ENCODE data around the gene ASPHD2. TPM values are rescaled to one million over a fixed set of nuclear protein-coding genes. Genes with fewer than 3 reads are reported as not detected.

Gene ASPHD2
- total and polyA plus RNA-seq, 10 of the 15 experiments (the other 5 are each of a cell fraction or from before 2014, with no cell fraction given) = 1.6 to 10.6 (median 5.2) TPM

DNA sequence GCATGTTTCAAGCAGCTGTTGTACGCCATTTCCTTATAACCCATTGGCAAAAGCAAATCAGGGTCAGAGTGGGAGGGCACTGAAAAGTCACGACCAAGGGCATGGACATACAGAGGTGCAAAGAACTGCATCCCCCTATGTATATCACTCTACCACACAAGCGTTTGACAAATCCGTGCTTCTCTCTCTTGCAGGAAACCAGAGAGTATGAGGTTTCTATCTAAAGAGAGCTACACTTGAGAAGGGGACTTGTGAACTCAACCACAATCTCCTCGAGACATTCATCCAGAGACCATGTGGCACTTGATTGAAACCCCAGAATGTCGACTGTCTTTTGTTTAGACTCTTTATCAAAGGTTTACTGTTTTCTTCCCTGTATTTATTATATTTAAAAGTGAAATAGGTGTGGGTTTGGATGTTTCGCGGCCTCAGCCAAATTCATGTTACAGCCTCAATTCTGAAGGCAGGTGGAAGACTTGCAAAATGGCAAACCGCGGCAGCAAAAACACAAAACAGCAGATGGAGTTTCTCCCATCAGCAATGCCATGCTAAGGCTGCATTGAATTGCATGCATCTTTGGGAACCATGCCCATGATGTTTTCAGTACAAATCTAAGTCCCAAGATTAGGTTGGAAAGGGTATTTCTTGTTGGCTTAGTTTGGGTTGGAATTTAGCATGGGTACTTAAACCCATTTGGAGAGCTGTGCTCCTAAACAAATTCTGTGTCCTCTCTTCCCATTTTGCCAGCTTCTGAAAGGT is 48.8 kb upstream of the ASPHD2 start:
- FAIRE-seq (no peak), ATAC-seq (no peak), DNase-seq (ENCODE audit: low read depth, low spot score) (no peak)
- Histone ChIP-seq H3K27me3 (replicated peaks in 1 of 2; ENCODE audit: control insufficient read depth in 2 of 2, insufficient read depth in 2 of 2, low read length in 1 of 2) (peaks cover 3 to 9% of the 10 kb centered on the region in 2 experiments), H4K20me1 (ENCODE audit: control insufficient read depth, insufficient read depth) (no peaks in the 10 kb centered on the region), H3K27ac (ENCODE audit: control insufficient read depth, insufficient read depth) (no peak overlapping the region), H3K9me3 (replicated peaks; ENCODE audit: control insufficient read depth, insufficient read depth, low read length) (no peaks in the 10 kb centered on the region; the same call in 2 of the 3 replicates), H3K36me3 (ENCODE audit: control insufficient read depth in 2 of 2, insufficient read depth in 2 of 2, low read length in 1 of 2) (no peaks in the 10 kb centered on the region), H3K4me2 (ENCODE audit: control insufficient read depth, insufficient read depth) (no peak overlapping the region), H3K9ac (ENCODE audit: control insufficient read depth, insufficient read depth, low read length) (no peak overlapping the region), H2AFZ (ENCODE audit: control insufficient read depth, low read depth, low read length) (no peak overlapping the region), H3K79me2 (ENCODE audit: control insufficient read depth, insufficient read depth, low read length) (no peaks in the 10 kb centered on the region), H3K4me1 (ENCODE audit: control insufficient read depth, insufficient read depth, low read length) (no peaks in the 10 kb centered on the region), H3K4me3 (no peak overlapping the region)
- ChIA-PET POLR2A (no interaction called here), SMC1A (ENCODE audit: uncharacterized antibody, unreplicated experiment) (interaction anchor here (0.6 to 2.5 kb wide), 3 partner anchors 9 to 80 kb away, joined by 3 to 6 read pairs (median 3); no protein-coding TSS in a partner anchor), RAD21 (ENCODE audit: unreplicated experiment) (no interaction called here), CTCF (interaction anchor here (1.3 to 2.8 kb wide), 3 partner anchors 13 to 82 kb away, joined by 3 to 12 read pairs (median 5); no protein-coding TSS in a partner anchor)
- no TSS peak for BruUV-seq (replicated peaks)
- 48% methylated on average over 10 of the region's 10 CpGs for WGBS (ENCODE audit: insufficient coverage, insufficient replicate concordance, low lambda C conversion rate, missing lambda C conversion rate)
- intact Hi-C loops (cut with micrococcal nuclease; ENCODE audit: unreplicated experiment) = no loop called here
- TF ChIP-seq RUNX3 (IDR thresholded peaks at IDR 0.05; ENCODE audit: low read length) (0 out of 2 replicates have a peak, but pooled peaks have one; percentile 18), PAX5 (IDR thresholded peaks at IDR 0.05; ENCODE audit: borderline replicate concordance, low read depth, low read length) (no peak), NFXL1 (IDR thresholded peaks at IDR 0.05; ENCODE audit: borderline replicate concordance) (no peak)
- in situ Hi-C loops (cut with MboI) = no loop called here

DNA sequence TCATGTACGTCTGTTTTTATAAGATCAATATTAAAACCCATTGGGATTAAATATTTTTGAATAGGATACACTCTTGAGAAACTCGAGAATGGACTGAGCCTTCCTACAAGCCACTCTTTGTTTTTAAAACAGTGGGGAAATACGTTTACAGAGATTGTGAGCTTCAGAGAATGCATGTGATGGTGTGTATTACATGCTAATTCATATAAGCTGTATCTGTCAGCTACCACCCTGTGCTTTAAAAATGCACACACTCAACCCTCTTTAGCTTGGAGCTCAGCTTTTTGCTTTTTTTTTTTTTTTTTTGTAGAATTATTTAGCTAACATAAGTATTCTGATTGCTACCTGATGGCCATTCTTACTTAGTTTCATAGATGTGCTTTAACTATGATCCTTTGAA is 46.3 kb upstream of the ASPHD2 start:
- Histone ChIP-seq H3K36me3 (ENCODE audit: control insufficient read depth in 2 of 2, insufficient read depth in 2 of 2, low read length in 1 of 2) (no peaks in the 10 kb centered on the region), H3K4me3 (no peak overlapping the region), H3K9ac (ENCODE audit: control insufficient read depth, insufficient read depth, low read length) (no peak overlapping the region), H3K9me3 (replicated peaks; ENCODE audit: control insufficient read depth, insufficient read depth, low read length) (no peaks in the 10 kb centered on the region; the same call in 2 of the 3 replicates), H3K4me2 (ENCODE audit: control insufficient read depth, insufficient read depth) (no peak overlapping the region), H2AFZ (ENCODE audit: control insufficient read depth, low read depth, low read length) (no peak overlapping the region), H3K4me1 (ENCODE audit: control insufficient read depth, insufficient read depth, low read length) (no peaks in the 10 kb centered on the region), H4K20me1 (ENCODE audit: control insufficient read depth, insufficient read depth) (no peaks in the 10 kb centered on the region), H3K79me2 (ENCODE audit: control insufficient read depth, insufficient read depth, low read length) (no peaks in the 10 kb centered on the region), H3K27me3 (replicated peaks in 1 of 2; ENCODE audit: control insufficient read depth in 2 of 2, insufficient read depth in 2 of 2, low read length in 1 of 2) (peaks cover 3 to 9% of the 10 kb centered on the region in 2 experiments), H3K27ac (ENCODE audit: control insufficient read depth, insufficient read depth) (no peak overlapping the region)
- no TSS peak for BruUV-seq (replicated peaks)
- ATAC-seq (no peak), DNase-seq (ENCODE audit: low read depth, low spot score) (no peak), FAIRE-seq (no peak)
- in situ Hi-C loops (cut with MboI) (no loop called here), intact Hi-C loops (cut with micrococcal nuclease; ENCODE audit: unreplicated experiment) (no loop called here)
- ChIA-PET POLR2A (interaction anchor here (0.7 kb wide), 1 partner anchor 576 kb away, joined by 4 read pairs; no protein-coding TSS in a partner anchor), CTCF (interaction anchor here (0.6 to 4.0 kb wide), 6 partner anchors 16 to 1223 kb away, joined by 3 to 31 read pairs (median 4); no protein-coding TSS in a partner anchor), RAD21 (ENCODE audit: unreplicated experiment) (interaction anchor here (0.8 kb wide), 1 partner anchor 100 kb away, joined by 3 read pairs; no protein-coding TSS in a partner anchor), SMC1A (ENCODE audit: uncharacterized antibody, unreplicated experiment) (interaction anchor here (1.3 to 1.7 kb wide), 3 partner anchors 8 to 77 kb away, joined by 3 to 4 read pairs (median 4); no protein-coding TSS in a partner anchor)
- 0% methylated on average over 3 of the region's 3 CpGs for WGBS (ENCODE audit: insufficient coverage, insufficient replicate concordance, low lambda C conversion rate, missing lambda C conversion rate)
- TF ChIP-seq BMI1 (IDR thresholded peaks at IDR 0.05; ENCODE audit: borderline replicate concordance) (no peak), ASH2L (IDR thresholded peaks at IDR 0.05; ENCODE audit: borderline replicate concordance, low read depth) (no peak), NFYA (IDR thresholded peaks at IDR 0.05; ENCODE audit: borderline replicate concordance, low read depth, low read length) (no peak), EGR1 (IDR thresholded peaks at IDR 0.05; ENCODE audit: borderline replicate concordance in 1 of 2, low read depth in 2 of 2, low read length in 2 of 2) (no peak), NFYB (IDR thresholded peaks at IDR 0.05; ENCODE audit: insufficient read depth, low read depth, low read length) (no peak), FOXK2 (IDR thresholded peaks at IDR 0.05) (no peak), KLF5 (IDR thresholded peaks at IDR 0.05; ENCODE audit: partially characterized antibody) (no peak), ZSCAN29 (IDR thresholded peaks at IDR 0.05) (no peak), ZZZ3 (IDR thresholded peaks at IDR 0.05; ENCODE audit: control insufficient read depth, insufficient read length, low read depth) (no peak), FOS (IDR thresholded peaks at IDR 0.05; ENCODE audit: borderline replicate concordance, extremely low read depth, insufficient read length) (no peak), WRNIP1 (IDR thresholded peaks at IDR 0.05; ENCODE audit: borderline replicate concordance, low read depth, low read length) (no peak)
- TF ChIP-seq, protein P1, sequence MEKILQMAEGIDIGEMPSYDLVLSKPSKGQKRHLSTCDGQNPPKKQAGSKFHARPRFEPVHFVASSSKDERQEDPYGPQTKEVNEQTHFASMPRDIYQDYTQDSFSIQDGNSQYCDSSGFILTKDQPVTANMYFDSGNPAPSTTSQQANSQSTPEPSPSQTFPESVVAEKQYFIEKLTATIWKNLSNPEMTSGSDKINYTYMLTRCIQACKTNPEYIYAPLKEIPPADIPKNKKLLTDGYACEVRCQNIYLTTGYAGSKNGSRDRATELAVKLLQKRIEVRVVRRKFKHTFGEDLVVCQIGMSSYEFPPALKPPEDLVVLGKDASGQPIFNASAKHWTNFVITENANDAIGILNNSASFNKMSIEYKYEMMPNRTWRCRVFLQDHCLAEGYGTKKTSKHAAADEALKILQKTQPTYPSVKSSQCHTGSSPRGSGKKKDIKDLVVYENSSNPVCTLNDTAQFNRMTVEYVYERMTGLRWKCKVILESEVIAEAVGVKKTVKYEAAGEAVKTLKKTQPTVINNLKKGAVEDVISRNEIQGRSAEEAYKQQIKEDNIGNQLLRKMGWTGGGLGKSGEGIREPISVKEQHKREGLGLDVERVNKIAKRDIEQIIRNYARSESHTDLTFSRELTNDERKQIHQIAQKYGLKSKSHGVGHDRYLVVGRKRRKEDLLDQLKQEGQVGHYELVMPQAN (conservative IDR thresholded peaks at IDR 0.05) = no peak
